GM12892 (cell line): Measurements from ENCODE around the gene SNX6.
"Not testable (repeated sequence)": the region's sequence is repeated elsewhere in the genome, so short reads cannot be mapped to it uniquely, and the experiment has no call there.

ENCODE experiments used
- DNase-seq: peaks from one replicate; pipeline ENCODE4 v3.0.0; 2011; ENCODE audit not compliant: insufficient read length
- FAIRE-seq: peaks from 2 replicates; lab custom pipeline; 2011; peaks lifted over from hg19 to GRCh38; lab: Jason Lieb, UNC
- POLR2A ChIP-seq: IDR thresholded peaks from 2 replicates; pipeline ENCODE4 v1.6.1; 2011; ENCODE audit warnings: low read depth, low read length, control low read depth
- POLR2AphosphoS5 ChIP-seq: IDR thresholded peaks from 2 replicates; pipeline ENCODE4 v1.6.1; 2011; ENCODE audit warnings: low read depth, low read length, control low read depth
- TAF1 ChIP-seq: IDR thresholded peaks from 2 replicates; pipeline ENCODE4 v1.6.1; 2011; ENCODE audit warnings: low read depth, mild to moderate bottlenecking, control low read depth, low read length, borderline replicate concordance

SNX6 gene

DNA sequence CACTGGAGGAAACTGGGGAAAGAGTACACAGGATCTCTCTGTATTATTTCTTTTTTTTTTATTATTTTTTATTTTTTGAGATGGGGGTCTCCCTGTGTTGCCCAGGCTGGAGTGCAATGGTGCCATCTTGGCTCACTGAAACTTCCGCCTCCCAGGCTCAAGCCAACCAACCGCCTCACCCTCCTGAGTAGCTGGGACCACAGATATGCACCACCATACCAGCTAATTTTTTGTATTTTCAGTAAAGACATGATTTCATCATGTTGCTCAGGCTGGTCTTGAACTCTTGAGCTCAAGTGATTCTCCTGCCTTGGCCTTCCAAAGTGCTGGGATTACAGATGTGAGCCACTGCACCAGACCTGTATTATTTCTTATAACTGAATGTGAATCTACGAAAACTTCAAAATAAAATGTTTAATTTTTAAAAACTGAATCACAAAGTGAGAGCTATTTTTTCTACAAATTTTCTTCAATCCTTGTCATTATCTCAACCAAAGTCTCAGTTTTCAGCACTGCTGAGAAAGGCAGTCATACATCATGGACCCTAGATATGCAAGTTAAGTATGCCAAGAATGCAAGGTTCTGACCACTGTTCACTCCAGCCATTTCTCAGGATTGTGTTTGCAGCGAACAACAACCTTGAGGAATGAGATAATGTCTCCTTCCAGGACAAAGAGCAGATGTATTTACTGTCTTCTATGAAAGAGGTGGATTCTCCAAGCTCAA, 92.8 kb downstream of the SNX6 start:
- TF ChIP-seq TAF1 (no peak), POLR2AphosphoS5 (no peak), POLR2A (no peak)
- DNase-seq (no peak), FAIRE-seq (no peak)

DNA sequence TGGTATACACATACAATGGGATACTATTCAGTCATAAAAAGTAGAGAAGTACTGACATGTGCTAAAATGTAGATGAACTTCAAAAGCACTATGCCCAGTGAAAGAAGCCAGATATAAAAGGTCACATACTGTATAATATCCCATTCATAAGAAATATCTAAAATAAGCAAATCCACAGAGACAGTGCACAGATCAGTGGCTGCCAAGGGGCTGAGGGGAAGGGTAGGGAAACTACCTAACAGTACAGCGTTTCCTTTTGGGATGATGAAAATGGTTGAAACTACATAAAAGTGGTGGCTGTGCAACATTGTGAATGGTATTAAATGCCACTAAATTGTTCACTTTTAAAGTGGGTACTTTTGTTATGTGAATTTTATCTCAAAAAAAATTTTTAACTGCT, 102.4 kb downstream of the SNX6 start:
- no peak for DNase-seq
- no peak for FAIRE-seq
- TF ChIP-seq POLR2A (no peak), TAF1 (no peak), POLR2AphosphoS5 (no peak)

DNA sequence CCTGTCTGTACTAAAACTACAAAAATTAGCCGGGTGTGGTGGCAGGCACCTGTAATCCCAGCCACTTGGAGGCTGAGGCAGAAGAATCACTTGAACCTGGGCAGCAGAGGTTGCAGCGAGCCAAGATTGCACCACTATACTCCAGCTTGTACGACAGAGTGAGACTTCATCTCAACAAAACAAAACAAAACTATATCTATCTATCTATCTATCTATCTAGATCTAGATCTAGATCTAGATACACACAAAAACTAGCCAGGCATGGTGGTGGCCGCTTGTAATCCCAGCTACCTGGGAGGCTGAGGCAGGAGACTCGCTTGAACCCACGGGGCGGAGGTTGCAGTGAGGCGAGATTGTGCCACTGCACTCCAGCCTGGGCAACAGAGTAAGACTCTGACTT, 105.7 kb downstream of the SNX6 start:
- FAIRE-seq, DNase-seq: not testable (repeated sequence)

DNA sequence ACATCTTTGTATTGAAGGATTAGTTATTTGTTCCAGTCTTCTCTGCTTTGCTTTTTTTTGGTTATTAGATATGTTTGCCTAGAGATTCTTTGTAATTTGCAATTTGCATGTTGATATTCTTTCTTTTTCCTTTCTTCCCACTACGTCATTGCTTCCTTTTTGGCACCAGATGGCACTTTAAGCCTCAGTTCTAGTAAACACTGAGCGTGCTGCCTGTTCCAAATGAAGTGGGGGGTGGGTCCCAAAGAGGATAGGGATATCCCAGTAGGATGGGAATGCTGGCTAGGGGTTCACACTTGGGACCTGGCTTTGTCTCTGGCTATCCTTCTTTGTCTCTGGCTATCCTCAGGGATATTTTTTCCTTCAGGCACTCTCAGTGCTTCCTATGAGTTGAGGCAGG, 107.5 kb downstream of the SNX6 start:
- DNase-seq: no peak

DNA sequence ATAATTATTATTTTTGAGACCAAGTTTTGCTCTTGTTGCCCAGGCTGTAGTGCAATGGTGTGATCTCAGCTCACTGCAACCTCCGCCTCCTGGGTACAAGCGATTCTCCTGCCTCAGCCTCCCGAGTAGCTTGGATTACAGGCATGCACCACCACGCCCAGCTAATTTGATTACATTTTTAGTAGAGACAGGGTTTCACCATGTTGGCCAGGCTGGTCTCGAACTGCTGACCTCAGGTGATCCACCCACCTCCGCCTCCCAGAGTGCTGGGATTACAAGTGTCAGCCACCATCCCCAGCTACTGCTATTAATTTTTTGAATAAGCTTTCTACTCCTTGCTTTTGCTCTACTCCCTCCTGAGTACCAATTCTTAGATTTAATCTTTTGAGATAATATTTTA, 108.9 kb downstream of the SNX6 start:
- DNase-seq, FAIRE-seq: not testable (repeated sequence)

More for the DNA sequence above, 107.5 kb downstream of the SNX6 start:
- TF ChIP-seq POLR2AphosphoS5: no peak
- no peak for TF ChIP-seq POLR2A
- TF ChIP-seq TAF1: no peak
- FAIRE-seq: no peak

DNA sequence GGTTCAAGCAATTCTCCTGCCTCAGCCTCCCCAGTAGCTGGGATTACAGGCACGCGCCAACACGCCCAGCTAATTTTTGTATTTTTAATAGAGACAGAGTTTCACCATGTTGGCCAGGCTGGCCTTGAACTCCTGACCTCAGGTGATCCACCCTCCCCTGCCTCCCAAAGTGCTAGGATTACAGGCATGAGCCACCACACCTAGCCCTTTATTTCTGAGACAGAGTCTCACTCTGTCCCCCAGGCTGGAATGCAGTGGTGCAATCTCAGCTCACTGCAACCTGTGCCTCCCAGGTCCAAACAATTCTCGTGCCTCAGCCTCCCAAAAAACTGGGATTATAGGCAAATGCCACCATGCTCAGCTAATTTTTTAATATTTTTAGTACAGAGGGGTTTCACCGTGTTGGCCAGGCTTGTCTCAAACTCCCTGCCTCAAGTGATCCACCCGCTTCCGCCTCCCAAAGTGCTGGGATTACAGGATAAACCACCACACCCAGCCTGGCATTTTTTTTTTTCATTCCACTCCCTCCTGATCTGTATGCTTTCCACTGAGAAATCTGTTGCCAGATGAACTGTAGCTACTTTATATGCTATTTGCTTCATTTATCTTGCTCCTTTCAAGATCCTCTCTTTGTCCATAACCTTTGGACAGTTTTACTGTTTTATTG, 109.5 kb downstream of the SNX6 start:
- FAIRE-seq, DNase-seq: not testable (repeated sequence)
